ENCODE data around the gene ITIH5. TPM values are rescaled to one million over a fixed set of nuclear protein-coding genes. Genes with fewer than 3 reads are reported as not detected.

Gene ITIH5
- total and polyA plus RNA-seq, 4 donors: 3.8 to 45.0 (median 16.2) TPM

DNA sequence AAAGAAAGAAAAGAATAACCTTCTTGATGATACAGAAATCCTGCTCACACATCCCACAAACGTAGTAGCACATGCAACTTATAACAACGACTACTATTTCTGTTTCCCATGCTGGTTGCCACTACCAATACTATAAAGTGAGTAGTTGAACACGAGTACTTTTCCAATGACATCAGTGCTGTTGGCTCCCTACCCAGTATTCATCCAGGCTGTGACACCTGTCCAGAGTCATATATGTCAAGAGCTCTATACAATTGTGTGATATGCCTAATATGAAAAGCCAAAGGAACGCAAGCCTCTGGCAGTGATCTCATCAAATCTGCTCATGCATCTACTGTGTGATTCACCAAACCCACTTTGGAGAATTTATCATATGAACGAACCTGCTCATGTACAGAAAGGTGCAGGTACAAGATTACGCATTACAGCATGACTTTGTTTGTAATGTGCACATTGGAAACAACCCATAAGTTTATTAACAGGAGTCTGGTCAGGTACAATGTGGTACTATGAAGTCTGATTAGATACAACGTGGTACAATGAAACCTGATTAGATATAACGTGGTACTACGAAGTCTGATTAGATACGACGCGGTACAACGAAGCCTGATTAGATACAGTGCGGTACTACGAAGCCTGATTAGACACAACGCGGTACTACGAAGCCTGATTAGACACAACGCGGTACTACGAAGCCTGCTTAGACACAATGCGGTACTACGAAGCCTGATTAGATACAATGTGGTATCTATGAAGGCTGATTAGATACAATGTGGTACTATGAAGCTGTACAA is 5.8 kb upstream of the ITIH5 start:
- H3K27ac ChIP-seq (ENCODE audit: low read depth in 1 of 2, low read length in 2 of 2): no peak overlapping the region
- ATAC-seq (ENCODE audit: low FRiP score) (no peak), DNase-seq (no peak)
- no peak overlapping the region for H3K4me3 ChIP-seq (ENCODE audit: low read length in 2 of 2)
- no peaks in the 10 kb centered on the region for H3K36me3 ChIP-seq (ENCODE audit: control insufficient read depth in 1 of 2, insufficient read depth in 2 of 2, low read length in 1 of 2)
- 76 to 86% methylated on average over 23 of the region's 23 CpGs for WGBS, 2 donors
- H3K27me3 ChIP-seq (ENCODE audit: control insufficient read depth in 1 of 2, insufficient read depth in 2 of 2, low read length in 1 of 2): peaks cover 0 to 3% of the 10 kb centered on the region in 2 donors
- intact Hi-C loops (cut with DNase I): no loop called here
- H3K9me3 ChIP-seq (ENCODE audit: control insufficient read depth, low read length): no peaks in the 10 kb centered on the region
- H3K4me1 ChIP-seq (ENCODE audit: control insufficient read depth in 1 of 2, insufficient read depth in 2 of 2, low read length in 2 of 2): no peaks in the 10 kb centered on the region

DNA sequence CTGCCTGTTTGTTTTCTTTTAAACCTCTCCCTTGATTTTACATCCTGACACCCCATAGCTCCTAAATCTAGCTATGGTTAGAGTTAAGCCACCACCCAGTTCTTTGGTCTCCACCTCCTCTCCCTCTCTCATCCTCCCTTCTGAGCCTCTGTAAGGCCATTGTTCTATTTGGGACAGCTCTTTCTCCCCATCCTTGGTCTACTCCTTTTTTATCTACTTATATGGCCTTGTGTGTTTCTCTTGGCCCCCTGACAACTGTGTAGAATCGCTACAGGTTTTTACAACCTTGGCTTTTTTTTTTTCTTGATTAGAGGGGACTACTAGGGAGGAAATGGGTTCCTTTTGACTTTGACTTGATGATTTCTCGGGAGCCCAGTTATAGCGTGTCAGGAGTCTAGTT is 3.4 kb upstream of the ITIH5 start:
- DNase-seq (no peak), ATAC-seq (ENCODE audit: low FRiP score) (no peak)
- Histone ChIP-seq H3K27ac (ENCODE audit: low read depth in 1 of 2, low read length in 2 of 2) (no peak overlapping the region), H3K4me1 (ENCODE audit: control insufficient read depth in 1 of 2, insufficient read depth in 2 of 2, low read length in 2 of 2) (peaks cover 0 to 3% of the 10 kb centered on the region in 2 donors), H3K4me3 (ENCODE audit: low read length in 2 of 2) (no peak overlapping the region), H3K36me3 (ENCODE audit: control insufficient read depth in 1 of 2, insufficient read depth in 2 of 2, low read length in 1 of 2) (no peaks in the 10 kb centered on the region), H3K9me3 (ENCODE audit: control insufficient read depth, low read length) (no peaks in the 10 kb centered on the region), H3K27me3 (ENCODE audit: control insufficient read depth in 1 of 2, insufficient read depth in 2 of 2, low read length in 1 of 2) (peaks cover 0 to 3% of the 10 kb centered on the region in 2 donors)
- WGBS, 2 donors: 63 to 66% methylated on average over 3 of the region's 3 CpGs
- intact Hi-C loops (cut with DNase I): no loop called here

DNA sequence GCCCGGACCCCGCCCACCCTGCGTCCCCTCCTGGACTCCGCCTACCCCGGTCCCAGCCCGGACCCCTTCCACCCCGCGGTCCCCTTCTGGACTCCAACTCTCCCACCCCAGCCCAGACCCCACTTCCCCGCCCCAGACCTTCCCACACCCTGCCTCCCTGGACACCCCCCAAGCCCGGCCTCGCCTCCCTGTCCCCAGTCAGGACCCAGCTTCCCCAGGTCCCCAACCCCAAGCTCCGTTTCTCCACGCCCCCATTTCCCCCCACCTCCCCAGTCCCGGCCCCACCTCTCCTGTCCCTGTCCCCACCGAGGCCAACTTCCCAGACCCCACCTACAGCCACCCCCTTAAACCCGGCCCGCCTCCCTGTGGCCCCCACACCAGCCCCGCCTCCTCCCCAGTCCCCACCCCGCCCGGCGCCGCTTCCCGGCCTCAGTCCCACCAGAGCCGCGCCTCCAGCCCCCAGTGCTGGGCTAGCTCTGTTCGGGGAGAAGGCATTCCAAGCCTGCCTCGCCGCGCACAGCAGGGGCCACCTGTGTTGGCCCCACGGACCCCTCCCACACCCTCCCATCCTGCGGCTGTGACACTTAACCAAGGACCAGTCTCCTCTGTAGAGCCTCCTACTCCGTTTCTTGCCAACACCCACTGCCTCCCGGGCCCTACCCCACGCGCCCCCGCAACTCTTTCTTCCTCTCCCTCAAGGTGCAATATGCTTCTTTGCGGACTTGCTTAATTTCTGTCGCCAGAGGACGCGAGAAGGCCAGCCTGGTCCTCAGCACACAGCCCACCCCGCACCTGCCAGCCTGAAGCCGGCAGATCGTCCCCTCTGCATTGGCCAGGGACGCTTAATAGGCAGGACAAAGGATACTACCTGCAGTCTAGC is 736 bp upstream of the ITIH5 start:
- WGBS, 2 donors: 3 to 4% methylated on average over 33 to 43 of the region's 44 CpGs
- H3K36me3 ChIP-seq (ENCODE audit: control insufficient read depth in 1 of 2, insufficient read depth in 2 of 2, low read length in 1 of 2): no peaks in the 10 kb centered on the region

DNA sequence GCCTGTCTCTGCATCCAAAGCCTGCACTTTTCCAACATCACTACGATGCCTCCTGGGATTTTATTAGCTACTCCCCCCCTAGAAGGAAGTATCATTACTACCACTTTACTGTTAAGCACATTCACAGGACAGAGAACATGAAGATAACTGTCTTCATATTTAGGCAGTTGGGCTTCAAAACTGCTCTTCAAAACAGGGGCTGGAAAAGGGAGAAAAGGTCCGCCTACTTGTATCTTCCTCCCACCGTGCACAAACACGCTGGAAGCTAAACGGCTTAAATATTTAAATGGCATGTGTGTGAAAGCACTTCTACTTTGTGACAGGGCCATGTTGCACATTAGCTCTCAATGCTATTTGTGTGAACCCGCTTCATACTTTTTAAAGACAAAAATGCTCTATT is 999 bp downstream of the ITIH5 start:
- Histone ChIP-seq H3K36me3 (ENCODE audit: control insufficient read depth in 1 of 2, insufficient read depth in 2 of 2, low read length in 1 of 2) (no peaks in the 10 kb centered on the region), H3K4me1 (ENCODE audit: control insufficient read depth in 1 of 2, insufficient read depth in 2 of 2, low read length in 2 of 2) (peaks cover 0 to 3% of the 10 kb centered on the region in 2 donors), H3K27ac (ENCODE audit: low read depth in 1 of 2, low read length in 2 of 2) (no peak overlapping the region), H3K4me3 (ENCODE audit: low read length in 2 of 2) (peak overlapping the region; percentile 34 to 99), H3K9me3 (ENCODE audit: control insufficient read depth, low read length) (no peaks in the 10 kb centered on the region), H3K27me3 (ENCODE audit: control insufficient read depth in 1 of 2, insufficient read depth in 2 of 2, low read length in 1 of 2) (no peaks in the 10 kb centered on the region)
- intact Hi-C loops (cut with DNase I): no loop called here
- DNase-seq: no peak
- no peak for ATAC-seq (ENCODE audit: low FRiP score)
- 8 to 10% methylated on average over 6 of the region's 6 CpGs for WGBS, 2 donors

More for the DNA sequence above, 736 bp upstream of the ITIH5 start:
- peaks cover 0 to 3% of the 10 kb centered on the region in 2 donors for H3K4me1 ChIP-seq (ENCODE audit: control insufficient read depth in 1 of 2, insufficient read depth in 2 of 2, low read length in 2 of 2)
- intact Hi-C loops (cut with DNase I): no loop called here
- peak overlapping the region in 1 of 2 donors; percentile 99 for H3K4me3 ChIP-seq (ENCODE audit: low read length in 2 of 2)
- ATAC-seq (ENCODE audit: low FRiP score): peak; percentile 63
- DNase-seq: peak; percentile 46 to 75
- no peaks in the 10 kb centered on the region for H3K27me3 ChIP-seq (ENCODE audit: control insufficient read depth in 1 of 2, insufficient read depth in 2 of 2, low read length in 1 of 2)
- H3K9me3 ChIP-seq (ENCODE audit: control insufficient read depth, low read length): no peaks in the 10 kb centered on the region
- peak overlapping the region in 1 of 2 donors; percentile 4 for H3K27ac ChIP-seq (ENCODE audit: low read depth in 1 of 2, low read length in 2 of 2)

DNA sequence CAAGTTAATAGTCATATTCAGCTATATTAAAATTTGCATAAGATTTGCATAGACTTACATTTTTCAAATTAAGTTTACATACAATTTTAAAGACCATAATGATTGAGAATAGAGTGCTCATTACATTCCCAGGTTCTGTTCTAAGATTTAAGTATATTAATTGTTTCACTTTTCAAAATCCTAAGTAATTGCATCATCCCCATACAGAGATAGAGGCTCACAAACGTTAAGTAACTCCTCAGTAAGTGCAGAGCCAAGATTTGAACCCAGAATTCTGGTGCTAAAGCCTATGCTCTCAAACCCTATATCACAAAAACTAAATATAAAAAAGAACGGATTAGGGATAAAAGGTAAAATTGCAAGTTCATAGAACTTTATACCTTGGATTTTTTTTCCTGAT is 2.1 kb downstream of the ITIH5 start:
- no peak overlapping the region for H3K4me3 ChIP-seq (ENCODE audit: low read length in 2 of 2)
- no peak overlapping the region for H3K27ac ChIP-seq (ENCODE audit: low read depth in 1 of 2, low read length in 2 of 2)
- ATAC-seq (ENCODE audit: low FRiP score) (no peak), DNase-seq (no peak)
- H3K4me1 ChIP-seq (ENCODE audit: control insufficient read depth in 1 of 2, insufficient read depth in 2 of 2, low read length in 2 of 2): peaks cover 3 to 4% of the 10 kb centered on the region in 2 donors
- H3K9me3 ChIP-seq (ENCODE audit: control insufficient read depth, low read length): no peaks in the 10 kb centered on the region
- intact Hi-C loops (cut with DNase I): no loop called here
- WGBS, 2 donors: 63 to 65% methylated on average over 2 of the region's 2 CpGs
- H3K27me3 ChIP-seq (ENCODE audit: control insufficient read depth in 1 of 2, insufficient read depth in 2 of 2, low read length in 1 of 2): no peaks in the 10 kb centered on the region
- H3K36me3 ChIP-seq (ENCODE audit: control insufficient read depth in 1 of 2, insufficient read depth in 2 of 2, low read length in 1 of 2): no peaks in the 10 kb centered on the region

DNA sequence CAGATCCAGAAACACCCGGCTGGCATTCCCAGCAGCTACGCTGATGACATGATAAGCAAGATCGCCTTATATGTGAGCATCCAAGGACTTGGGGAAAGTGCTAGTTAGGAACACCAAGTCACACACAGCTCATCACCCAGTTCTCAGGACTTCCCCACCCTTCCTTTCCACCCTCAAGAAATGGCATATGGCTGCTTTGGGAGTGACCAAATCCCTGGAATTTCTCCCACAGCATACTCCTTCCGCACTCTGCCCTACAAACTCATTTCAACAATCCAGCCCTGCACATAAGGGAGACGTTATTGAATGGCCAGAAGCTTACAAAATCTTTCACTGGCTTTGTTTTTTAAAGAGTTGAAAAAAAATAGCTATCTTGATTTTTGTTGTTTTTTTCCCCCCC is 4.2 kb downstream of the ITIH5 start:
- peaks cover 4% of the 10 kb centered on the region in 2 donors for H3K4me1 ChIP-seq (ENCODE audit: control insufficient read depth in 1 of 2, insufficient read depth in 2 of 2, low read length in 2 of 2)

DNA sequence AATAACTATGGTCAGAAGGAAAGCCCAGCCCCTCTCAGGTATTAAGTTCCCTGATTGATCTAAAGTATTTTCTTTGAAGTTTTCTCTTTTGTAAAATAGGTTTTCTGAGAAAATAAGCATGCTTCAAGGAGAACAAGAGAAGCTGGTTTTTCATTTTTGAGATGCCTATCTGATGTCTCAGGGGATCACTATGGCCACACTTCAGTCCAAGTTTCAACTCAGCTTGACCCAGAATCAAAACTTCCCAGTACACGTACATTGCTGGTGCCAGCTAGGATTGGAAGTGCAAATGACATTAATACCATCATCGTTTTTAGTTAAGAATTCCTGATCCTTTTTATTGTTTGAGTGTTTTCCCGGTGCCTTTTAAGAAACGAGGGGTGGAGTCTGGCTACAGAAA is 7.2 kb downstream of the ITIH5 start:
- 26 to 28% methylated on average over 4 of the region's 4 CpGs for WGBS, 2 donors
- no peaks in the 10 kb centered on the region for H3K9me3 ChIP-seq (ENCODE audit: control insufficient read depth, low read length)
- intact Hi-C loops (cut with DNase I): no loop called here
- no peaks in the 10 kb centered on the region for H3K36me3 ChIP-seq (ENCODE audit: control insufficient read depth in 1 of 2, insufficient read depth in 2 of 2, low read length in 1 of 2)
- no peak for ATAC-seq (ENCODE audit: low FRiP score)
- H3K4me3 ChIP-seq (ENCODE audit: low read length in 2 of 2): no peak overlapping the region
- H3K27me3 ChIP-seq (ENCODE audit: control insufficient read depth in 1 of 2, insufficient read depth in 2 of 2, low read length in 1 of 2): no peaks in the 10 kb centered on the region
- DNase-seq: no peak
- peaks cover 1 to 4% of the 10 kb centered on the region in 2 donors for H3K4me1 ChIP-seq (ENCODE audit: control insufficient read depth in 1 of 2, insufficient read depth in 2 of 2, low read length in 2 of 2)
- peak overlapping the region in 1 of 2 donors; percentile 67 for H3K27ac ChIP-seq (ENCODE audit: low read depth in 1 of 2, low read length in 2 of 2)

More for the DNA sequence above, 4.2 kb downstream of the ITIH5 start:
- intact Hi-C loops (cut with DNase I): no loop called here
- 71 to 73% methylated on average over 5 of the region's 5 CpGs for WGBS, 2 donors
- no peak overlapping the region for H3K27ac ChIP-seq (ENCODE audit: low read depth in 1 of 2, low read length in 2 of 2)
- no peak overlapping the region for H3K4me3 ChIP-seq (ENCODE audit: low read length in 2 of 2)
- no peaks in the 10 kb centered on the region for H3K9me3 ChIP-seq (ENCODE audit: control insufficient read depth, low read length)
- DNase-seq (no peak), ATAC-seq (ENCODE audit: low FRiP score) (no peak)
- H3K27me3 ChIP-seq (ENCODE audit: control insufficient read depth in 1 of 2, insufficient read depth in 2 of 2, low read length in 1 of 2): no peaks in the 10 kb centered on the region
- H3K36me3 ChIP-seq (ENCODE audit: control insufficient read depth in 1 of 2, insufficient read depth in 2 of 2, low read length in 1 of 2): no peaks in the 10 kb centered on the region

DNA sequence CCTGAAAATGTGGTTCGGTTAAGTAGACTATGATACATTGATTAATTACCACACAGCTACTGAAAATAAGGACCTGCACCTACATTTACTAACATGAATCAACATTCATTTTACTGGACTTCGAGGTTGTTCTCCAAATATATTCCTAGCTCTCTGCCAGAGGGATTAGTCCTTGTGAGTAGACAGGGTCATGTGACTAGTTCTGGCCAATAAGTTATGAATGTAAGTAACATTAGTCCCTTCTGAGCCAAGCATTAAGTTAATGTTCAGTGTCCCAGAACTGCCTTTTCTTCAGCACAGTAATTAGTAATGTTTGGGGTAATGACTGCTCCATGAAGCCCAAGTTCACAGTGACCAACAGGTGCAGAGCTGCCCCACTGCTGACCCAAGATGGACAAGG is 9.2 kb downstream of the ITIH5 start:
- no peaks in the 10 kb centered on the region for H3K36me3 ChIP-seq (ENCODE audit: control insufficient read depth in 1 of 2, insufficient read depth in 2 of 2, low read length in 1 of 2)
- no peak for DNase-seq
- ATAC-seq (ENCODE audit: low FRiP score): no peak
- intact Hi-C loops (cut with DNase I): no loop called here
- no peaks in the 10 kb centered on the region for H3K27me3 ChIP-seq (ENCODE audit: control insufficient read depth in 1 of 2, insufficient read depth in 2 of 2, low read length in 1 of 2)
- H3K9me3 ChIP-seq (ENCODE audit: control insufficient read depth, low read length): no peaks in the 10 kb centered on the region
- peaks cover 1 to 4% of the 10 kb centered on the region in 2 donors for H3K4me1 ChIP-seq (ENCODE audit: control insufficient read depth in 1 of 2, insufficient read depth in 2 of 2, low read length in 2 of 2)
- no peak overlapping the region for H3K4me3 ChIP-seq (ENCODE audit: low read length in 2 of 2)
- 35 to 52% methylated on average over 2 of the region's 2 CpGs for WGBS, 2 donors
- H3K27ac ChIP-seq (ENCODE audit: low read depth in 1 of 2, low read length in 2 of 2): no peak overlapping the region
